ENCODE data around the gene WDR7. TPM values are rescaled to one million over a fixed set of nuclear protein-coding genes. Genes with fewer than 3 reads are reported as not detected.
A peak's percentile ranks its signal among the peaks of the same experiment; 100 is the strongest.
"Not testable (repeated sequence)": the region's sequence is repeated elsewhere in the genome, so short reads cannot be mapped to it uniquely, and the experiment has no call there.

Gene WDR7
- total RNA-seq, 4 donors from 2014 or later: 23.1 to 48.6 (median 30.3) TPM

- 100% methylated on average over 1 of the region's 1 CpG for WGBS
- DNase-seq (ENCODE audit: extremely low spot score): no peak
- Histone ChIP-seq H3K36me3 (no peaks in the 10 kb centered on the region), H3K9me3 (no peaks in the 10 kb centered on the region), H3K27me3 (no peaks in the 10 kb centered on the region), H3K4me3 (no peak overlapping the region), H3K4me1 (peaks cover 16 to 26% (median 21%) of the 10 kb centered on the region in 4 donors), H3K27ac (replicated peaks in 1 of 4) (no peak overlapping the region)
- TF ChIP-seq CTCF (IDR thresholded peaks at IDR 0.05) (no peak), EP300 (IDR thresholded peaks at IDR 0.05) (no peak), POLR2A (IDR thresholded peaks at IDR 0.05; ENCODE audit: low read depth) (no peak)
- intact Hi-C loops (cut with DNase I): loop anchor here (5.0 kb wide), 1 partner anchor 1063 kb away; the partner anchor contains the start of gene TCF4
Measured at GRCh38 chr18:56649996-56650395, 1.2 kb upstream of the WDR7 start.

- WGBS: 10% methylated on average over 5 of the region's 5 CpGs
- DNase-seq (ENCODE audit: extremely low spot score): no peak
- H3K9me3 ChIP-seq: no peaks in the 10 kb centered on the region
- intact Hi-C loops (cut with DNase I): loop anchor here (5.0 kb wide), 1 partner anchor 1064 kb away; the partner anchor contains the start of gene TCF4
- no peaks in the 10 kb centered on the region for H3K36me3 ChIP-seq
- peaks cover 16 to 26% (median 21%) of the 10 kb centered on the region in 4 donors for H3K4me1 ChIP-seq
- H3K27me3 ChIP-seq: no peaks in the 10 kb centered on the region
- peak overlapping the region; percentile 63 to 93 (median 88) for H3K4me3 ChIP-seq
- TF ChIP-seq POLR2AphosphoS5 (IDR thresholded peaks at IDR 0.05) (no peak), EP300 (IDR thresholded peaks at IDR 0.05) (no peak), CTCF (IDR thresholded peaks at IDR 0.05) (no peak), POLR2A (IDR thresholded peaks at IDR 0.05; ENCODE audit: low read depth) (no peak)
- H3K27ac ChIP-seq (replicated peaks in 1 of 4): peak overlapping the region; percentile 80 to 92 (median 88)
Measured at GRCh38 chr18:56651771-56652092, 573 bp downstream of the WDR7 start.

GRCh38 chr18:56652802-56653201 lies 1.6 kb downstream of the WDR7 start:
- Histone ChIP-seq H3K9me3 (no peaks in the 10 kb centered on the region), H3K4me1 (peaks cover 16 to 26% (median 21%) of the 10 kb centered on the region in 4 donors), H3K27ac (replicated peaks in 1 of 4) (no peak overlapping the region), H3K27me3 (no peaks in the 10 kb centered on the region), H3K36me3 (no peaks in the 10 kb centered on the region), H3K4me3 (no peak overlapping the region)
- no peak for DNase-seq (ENCODE audit: extremely low spot score)
- WGBS: 85% methylated on average over 4 of the region's 4 CpGs
- intact Hi-C loops (cut with DNase I): loop anchor here (5.0 kb wide), 1 partner anchor 1066 kb away; the partner anchor contains the start of gene TCF4
- TF ChIP-seq EP300 (IDR thresholded peaks at IDR 0.05): no peak

DNA sequence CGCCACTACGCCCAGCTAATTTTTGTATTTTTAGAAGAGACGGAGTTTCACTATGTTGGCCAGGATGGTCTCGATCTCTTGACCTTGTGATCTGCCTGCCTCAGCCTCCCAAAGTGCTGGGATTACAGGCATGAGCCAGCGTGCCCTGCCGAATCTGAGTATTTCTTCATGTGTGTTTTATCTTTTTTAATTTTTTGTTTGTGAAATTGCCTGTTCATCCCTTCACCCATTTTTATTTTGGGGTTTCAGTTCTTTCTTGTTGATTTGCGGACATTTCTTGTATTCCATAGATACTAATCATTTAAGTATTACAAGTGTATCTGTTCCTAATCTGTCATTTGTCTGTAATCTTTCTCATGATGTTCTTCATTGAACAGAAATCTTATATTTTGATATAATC lies 3.1 kb downstream of the WDR7 start:
- WGBS: 99% methylated on average over 7 of the region's 7 CpGs
- not testable (repeated sequence) for H3K4me3 ChIP-seq; H3K27ac ChIP-seq (replicated peaks in 1 of 4); H3K36me3 ChIP-seq; DNase-seq (ENCODE audit: extremely low spot score); H3K27me3 ChIP-seq; H3K9me3 ChIP-seq
- H3K4me1 ChIP-seq: peaks cover 16 to 26% (median 21%) of the 10 kb centered on the region in 4 donors
- intact Hi-C loops (cut with DNase I): loop anchor here (5.0 kb wide), 1 partner anchor 1067 kb away; the partner anchor contains the start of gene TCF4

- Histone ChIP-seq H3K27me3 (no peaks in the 10 kb centered on the region), H3K9me3 (no peaks in the 10 kb centered on the region), H3K4me1 (peaks cover 0 to 7% (median 1%) of the 10 kb centered on the region in 4 donors), H3K27ac (replicated peaks in 1 of 4) (no peak overlapping the region), H3K4me3 (no peak overlapping the region), H3K36me3 (peaks cover 0 to 8% (median 0%) of the 10 kb centered on the region in 4 donors)
- DNase-seq (ENCODE audit: extremely low spot score): no peak
- TF ChIP-seq CTCF (IDR thresholded peaks at IDR 0.05) (no peak), POLR2A (IDR thresholded peaks at IDR 0.05; ENCODE audit: low read depth) (no peak), POLR2AphosphoS5 (IDR thresholded peaks at IDR 0.05) (no peak), EP300 (IDR thresholded peaks at IDR 0.05) (no peak)
- 100% methylated on average over 2 of the region's 2 CpGs for WGBS
- intact Hi-C loops (cut with DNase I): no loop called here
Measured at GRCh38 chr18:56658261-56658660, 7.1 kb downstream of the WDR7 start.

DNA sequence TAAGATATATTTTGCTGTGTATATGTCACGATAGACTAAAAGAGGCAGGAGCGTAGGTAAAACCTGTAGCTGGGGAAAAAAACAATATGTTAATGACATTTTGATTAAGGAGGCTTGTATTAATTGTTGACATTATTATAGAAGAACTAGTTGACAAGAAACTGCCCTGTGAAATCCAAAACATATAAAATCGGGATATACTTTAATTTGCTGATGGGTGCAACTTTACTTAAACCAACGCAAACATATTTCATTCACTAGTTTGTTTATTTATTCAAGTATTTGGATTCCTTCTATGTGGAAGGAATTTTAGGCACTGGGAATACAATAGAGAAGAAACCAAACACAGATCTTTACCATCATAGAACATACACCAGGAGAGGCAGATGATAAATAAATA lies 8.0 kb downstream of the WDR7 start:
- no peak for TF ChIP-seq POLR2A (IDR thresholded peaks at IDR 0.05; ENCODE audit: low read depth)
- Histone ChIP-seq H3K27ac (replicated peaks in 1 of 4) (no peak overlapping the region), H3K4me1 (peaks cover 0 to 7% (median 0%) of the 10 kb centered on the region in 4 donors), H3K9me3 (no peaks in the 10 kb centered on the region), H3K4me3 (no peak overlapping the region), H3K27me3 (no peaks in the 10 kb centered on the region), H3K36me3 (peaks cover 0 to 8% (median 0%) of the 10 kb centered on the region in 4 donors)
- WGBS: 95% methylated on average over 4 of the region's 4 CpGs
- intact Hi-C loops (cut with DNase I): no loop called here
- DNase-seq (ENCODE audit: extremely low spot score): no peak
